HG03571 (cell line): ENCODE measurements around the gene ARL13A.
"Not testable (repeated sequence)": the region's sequence is repeated elsewhere in the genome, so short reads cannot be mapped to it uniquely, and the experiment has no call there.

Experiments used
- ATAC-seq: cut with Tn5 transposase; IDR thresholded peaks from one replicate; pipeline ENCODE4 v1.9.1; 2021; ENCODE audit not compliant: unreplicated experiment

ARL13A gene

GRCh38 chrX:100984818-100985217 is 15.3 kb downstream of the ARL13A start:
- ATAC-seq: no peak

- ATAC-seq: no peak
Observed at GRCh38 chrX:100990139-100990538, 20.6 kb downstream of the ARL13A start.

- peak; percentile 95 for ATAC-seq
Observed at GRCh38 chrX:100994352-100995281, 25.1 kb downstream of the ARL13A start.

- ATAC-seq: no peak
Observed at GRCh38 chrX:100995469-100995868, 26.0 kb downstream of the ARL13A start.

- no peak for ATAC-seq
Observed at GRCh38 chrX:100999451-100999850, 29.9 kb downstream of the ARL13A start.

GRCh38 chrX:101009090-101009489 is 39.6 kb downstream of the ARL13A start:
- no peak for ATAC-seq

GRCh38 chrX:101012031-101012430 is 42.5 kb downstream of the ARL13A start:
- ATAC-seq: not testable (repeated sequence)

- ATAC-seq: no peak
Observed at GRCh38 chrX:101022020-101022419, 52.5 kb downstream of the ARL13A start.

GRCh38 chrX:101025126-101025525 is 55.6 kb downstream of the ARL13A start:
- ATAC-seq: no peak

- ATAC-seq: no peak
Observed at GRCh38 chrX:101028562-101028961, 59.1 kb downstream of the ARL13A start.

- ATAC-seq: no peak
Observed at GRCh38 chrX:101029665-101030064, 60.2 kb downstream of the ARL13A start.

GRCh38 chrX:101037231-101037630 is 67.7 kb downstream of the ARL13A start:
- no peak for ATAC-seq

- ATAC-seq: no peak
Observed at GRCh38 chrX:101040197-101040596, 70.7 kb downstream of the ARL13A start.
